Stimulated activated CD8-positive, alpha-beta memory T cell treated with anti-CD3 and anti-CD28 coated beads, Interleukin-7, amount 100 ng/mL, for 48 hours (primary cell): ENCODE measurements around the gene HNRNPAB.
A peak's percentile ranks its signal among the peaks of the same experiment; 100 is the strongest.
"Not testable (repeated sequence)": the region's sequence is repeated elsewhere in the genome, so short reads cannot be mapped to it uniquely, and the experiment has no call there.

Experiments used
- DNase-seq, 2 donors: peaks; one replicate each; pipeline ENCODE4 v3.0.0-alpha.2; 2020; ENCODE audit warnings: low read depth in 1 of 2; ENCODE audit errors: extremely low read depth in 1 of 2

HNRNPAB gene

DNA sequence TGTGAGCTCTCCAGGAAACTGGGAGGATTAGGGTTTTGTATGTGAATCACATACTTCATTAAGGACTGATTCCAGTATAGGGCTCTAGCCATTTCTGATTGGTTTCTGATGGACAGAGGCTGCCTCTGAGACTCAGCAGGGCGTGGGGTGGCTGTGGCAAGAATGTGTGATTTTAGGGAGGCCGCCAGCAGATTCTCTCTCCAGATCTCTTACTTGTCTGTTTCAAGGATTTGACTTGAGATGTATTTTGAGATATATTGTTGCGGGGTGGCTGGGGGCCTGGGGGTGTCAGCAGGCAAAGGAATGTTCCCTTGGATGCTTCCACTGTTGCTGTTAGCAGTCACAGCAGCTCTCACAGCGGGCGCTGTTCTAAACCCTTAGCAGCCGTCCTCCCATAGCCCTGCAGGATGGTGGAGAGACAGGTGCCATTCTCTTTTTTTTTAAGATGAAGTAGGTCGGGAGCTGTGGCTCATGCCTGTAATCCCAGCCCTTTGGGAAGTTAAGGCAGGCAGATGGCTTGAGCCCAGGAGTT, 8.0 kb upstream of the HNRNPAB start:
- no peak for DNase-seq

DNA sequence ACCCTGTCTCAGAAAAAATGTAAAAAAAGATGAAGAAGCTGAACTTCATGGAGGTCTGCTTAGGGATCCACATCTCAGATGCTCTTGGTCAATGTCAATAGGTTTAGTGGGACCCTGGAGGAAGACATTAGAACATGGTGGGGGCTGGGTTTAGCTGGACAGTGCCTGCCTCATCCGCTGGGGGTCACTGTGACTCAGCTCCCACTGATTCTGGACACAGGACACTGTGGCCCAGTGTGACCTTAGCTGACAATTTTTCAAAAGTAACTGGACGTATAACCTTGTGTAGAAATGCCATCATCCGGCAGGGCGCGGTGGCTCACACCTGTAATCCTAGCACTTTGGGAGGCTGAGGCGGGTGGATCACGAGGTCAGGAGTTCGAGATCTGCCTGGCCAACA, 7.3 kb upstream of the HNRNPAB start:
- DNase-seq = no peak

DNA sequence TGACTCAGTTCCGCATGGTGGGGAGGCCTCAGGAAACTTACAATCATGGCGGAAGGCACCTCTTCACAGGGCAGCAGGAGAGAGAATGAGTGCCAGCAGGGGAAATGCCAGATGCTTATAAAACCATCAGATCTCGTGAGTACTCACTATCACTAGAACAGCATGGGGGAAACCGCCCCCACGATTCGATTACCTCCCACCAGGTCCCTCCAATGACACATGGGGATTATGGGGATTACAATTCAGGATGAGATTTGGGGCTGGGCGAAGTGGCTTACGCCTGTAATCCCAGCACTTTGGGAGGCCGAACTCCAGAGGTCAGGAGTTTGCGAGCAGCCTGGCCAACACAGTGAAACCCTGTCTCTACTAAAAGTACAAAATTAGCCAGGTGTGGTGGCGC, 6.2 kb upstream of the HNRNPAB start:
- not testable (repeated sequence) for DNase-seq

DNA sequence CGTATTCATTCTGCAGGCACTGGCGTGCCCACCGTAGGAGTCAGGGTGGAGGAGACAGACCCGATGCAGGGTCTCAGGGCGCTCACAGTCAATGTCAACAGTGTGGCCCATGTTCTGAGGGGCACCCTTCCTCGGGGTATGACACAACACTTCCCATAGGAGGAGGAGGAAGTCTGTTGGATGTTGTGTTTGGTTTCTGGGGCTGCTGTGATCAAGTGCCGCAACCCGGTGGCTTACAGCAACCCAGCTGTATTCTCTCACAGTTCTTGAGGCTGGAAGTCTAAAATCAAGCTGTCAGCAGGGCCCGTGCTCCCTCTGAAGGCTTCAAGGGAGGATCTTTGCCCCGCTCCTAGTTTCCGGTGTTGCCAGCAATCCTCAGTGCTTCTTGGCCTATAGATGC, 5.6 kb upstream of the HNRNPAB start:
- no peak for DNase-seq

DNA sequence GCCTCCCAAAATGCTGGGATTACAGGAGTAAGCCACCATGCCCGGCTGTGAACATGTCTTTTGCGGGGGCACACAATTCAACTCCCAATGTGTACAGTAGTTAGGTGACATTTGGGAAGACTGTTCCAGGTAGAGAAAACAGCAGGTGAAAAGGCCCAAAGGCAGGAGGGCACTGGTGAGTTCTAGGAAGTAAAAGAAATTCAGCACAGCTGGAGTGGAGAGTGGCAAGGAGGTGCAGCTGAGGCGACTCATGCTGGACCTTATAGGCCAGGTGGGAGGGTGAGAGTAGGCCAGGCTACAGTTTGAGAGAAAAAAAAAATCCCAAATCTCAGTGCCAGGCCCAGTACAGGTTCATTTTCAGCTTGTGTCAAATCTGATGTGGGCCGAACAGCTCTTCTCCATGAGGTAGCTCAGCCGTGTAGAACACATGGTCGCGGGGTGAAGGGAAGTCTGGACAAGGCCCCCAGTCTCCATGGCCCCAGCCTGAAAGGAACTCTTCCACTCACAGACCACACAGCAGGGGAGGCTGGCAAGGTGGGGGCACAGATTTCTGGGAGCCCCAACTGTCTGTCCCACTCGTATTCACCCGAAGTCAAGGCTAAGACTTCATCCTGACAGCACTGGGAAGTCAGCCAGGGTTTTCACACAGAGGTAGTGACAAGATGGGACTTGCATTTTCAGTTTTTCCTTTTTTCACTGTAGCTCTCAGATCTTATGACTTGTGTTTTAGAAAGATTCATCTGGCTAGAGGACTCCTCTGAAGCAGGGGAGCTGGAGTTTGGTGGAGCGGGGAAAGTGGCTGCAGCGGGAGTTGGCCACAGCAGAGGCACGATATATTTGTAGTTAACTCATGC, 4.5 kb upstream of the HNRNPAB start:
- DNase-seq = no peak

DNA sequence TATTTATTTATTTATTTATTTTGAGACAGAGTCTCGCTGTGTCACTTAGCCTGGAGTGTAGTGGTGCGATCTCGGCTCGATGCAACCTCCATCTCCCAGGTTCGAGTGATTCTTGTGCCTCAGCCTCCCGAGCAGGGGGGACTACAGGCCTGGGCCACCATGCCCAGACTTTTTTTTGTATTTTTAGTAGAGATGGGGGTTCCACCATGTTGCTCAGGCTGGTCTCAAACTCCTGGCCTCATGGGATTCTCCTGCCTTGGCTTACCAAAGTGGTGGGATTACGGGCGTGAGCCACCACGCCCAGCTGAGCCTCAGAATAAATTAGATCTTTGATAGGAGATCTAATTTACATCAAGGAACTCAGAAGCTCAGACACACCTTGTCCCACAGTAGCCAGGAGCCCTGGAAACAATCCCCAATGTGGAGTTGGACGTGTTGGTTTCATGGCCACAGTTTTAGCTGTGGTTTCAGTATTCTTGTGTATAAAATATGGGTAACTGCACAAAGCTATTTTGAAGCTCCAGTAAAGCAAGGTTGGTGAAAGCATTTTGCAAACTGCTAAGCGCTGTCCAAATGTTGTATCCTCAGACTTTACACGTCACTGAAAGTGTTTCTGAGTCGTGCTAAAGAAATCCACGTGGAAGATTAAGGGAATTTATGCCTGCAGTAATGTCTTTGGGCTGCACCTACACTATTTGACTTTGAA, 3.0 kb upstream of the HNRNPAB start:
- DNase-seq = no peak

DNA sequence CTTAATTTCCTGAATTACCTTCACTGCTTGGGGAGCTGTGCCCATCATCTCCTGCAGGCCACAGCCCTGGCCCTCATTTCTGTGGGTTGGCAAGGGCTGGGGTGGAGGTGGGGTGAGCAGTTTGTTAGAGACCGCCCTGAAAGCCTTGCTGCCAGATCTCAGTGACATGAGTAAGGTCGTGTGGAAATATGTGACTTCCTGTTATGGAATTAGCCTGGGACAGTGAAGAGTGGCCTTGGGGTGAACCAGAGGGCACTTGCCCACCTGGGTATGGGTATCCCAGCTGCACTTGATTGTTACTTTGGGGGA, 2.5 kb upstream of the HNRNPAB start:
- no peak for DNase-seq

DNA sequence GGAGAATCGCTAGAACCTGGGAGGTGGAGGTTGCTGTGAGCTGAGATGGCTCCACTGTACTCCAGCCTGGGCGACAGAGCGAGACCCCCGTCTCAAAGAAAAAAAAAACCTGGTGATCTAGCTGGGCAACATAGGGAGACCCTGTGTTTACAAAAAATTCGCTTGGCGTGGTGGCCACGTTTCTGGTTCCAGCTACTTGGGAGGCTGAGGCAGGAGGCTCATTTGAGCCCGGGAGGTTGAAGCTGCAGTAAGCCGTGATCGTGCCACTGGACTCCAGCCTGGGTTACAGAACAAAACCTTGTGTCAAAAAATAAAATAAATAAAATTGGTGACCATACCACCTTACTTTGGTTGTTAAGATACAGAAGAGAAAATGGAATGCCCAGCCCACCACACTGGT, 1.8 kb upstream of the HNRNPAB start:
- no peak for DNase-seq

DNA sequence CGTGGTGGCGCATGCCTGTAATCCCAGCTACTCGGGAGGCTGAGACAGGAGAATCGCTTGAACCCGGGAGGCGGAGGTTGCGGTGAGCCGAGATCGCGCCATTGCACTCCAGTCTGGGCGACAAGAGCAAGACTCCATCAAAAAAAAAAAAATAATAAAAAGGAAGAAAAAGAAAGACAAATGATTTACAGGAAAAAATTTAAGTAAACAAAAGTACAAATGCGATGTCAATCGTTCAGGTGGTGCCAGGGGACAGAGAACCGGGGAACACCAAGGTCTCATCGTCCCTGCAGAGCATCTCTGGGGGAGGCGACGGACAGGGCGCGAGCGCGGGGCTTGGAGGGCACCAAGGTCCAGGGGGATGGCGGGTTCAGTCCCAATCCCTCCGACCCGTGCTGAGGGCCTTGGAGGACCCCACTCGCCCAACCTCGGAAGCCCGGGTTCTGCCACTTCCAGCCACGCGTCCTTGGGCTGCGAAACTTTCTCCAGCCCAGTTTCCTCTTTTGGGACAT, 607 bp upstream of the HNRNPAB start:
- DNase-seq = no peak

DNA sequence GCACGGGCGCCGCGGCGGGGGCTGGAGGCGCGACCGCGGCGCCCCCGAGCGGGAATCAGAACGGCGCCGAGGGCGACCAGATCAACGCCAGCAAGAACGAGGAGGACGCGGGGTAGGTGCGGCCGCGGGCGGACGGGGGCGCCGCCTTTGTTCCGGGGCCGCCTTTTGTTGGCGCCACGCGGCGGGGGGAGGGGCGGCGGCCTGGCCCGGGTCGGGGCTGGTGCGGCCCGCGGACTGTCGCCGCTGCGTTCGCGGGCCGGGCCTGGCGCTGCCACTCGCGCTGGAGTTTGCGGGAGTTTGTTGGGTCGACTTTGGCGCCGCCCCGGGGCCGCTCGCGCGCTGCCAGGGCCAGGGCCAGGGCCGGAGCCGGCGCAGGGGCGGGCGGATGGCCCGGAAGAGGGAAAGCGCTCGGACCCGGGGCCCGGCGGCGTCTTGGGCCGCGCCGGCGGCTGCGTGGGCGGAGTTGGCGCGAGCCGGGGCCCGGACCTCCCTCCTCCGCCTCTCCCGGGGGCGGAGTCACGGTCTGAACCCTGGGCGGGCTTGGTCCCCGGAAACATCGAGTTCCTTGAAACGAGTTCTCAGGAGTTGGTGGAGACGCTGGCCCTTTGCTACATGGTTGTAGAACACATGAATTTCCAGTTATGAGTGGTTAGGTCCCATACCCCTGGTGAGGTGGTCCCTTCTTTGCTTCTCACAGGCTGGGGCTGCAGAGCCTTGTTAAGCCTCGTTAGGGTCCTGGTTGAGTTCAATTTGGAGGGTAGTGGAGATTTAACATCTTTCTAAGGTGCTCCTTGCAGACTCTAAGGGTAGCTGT, 809 bp downstream of the HNRNPAB start:
- DNase-seq = peak; percentile 64 to 70

DNA sequence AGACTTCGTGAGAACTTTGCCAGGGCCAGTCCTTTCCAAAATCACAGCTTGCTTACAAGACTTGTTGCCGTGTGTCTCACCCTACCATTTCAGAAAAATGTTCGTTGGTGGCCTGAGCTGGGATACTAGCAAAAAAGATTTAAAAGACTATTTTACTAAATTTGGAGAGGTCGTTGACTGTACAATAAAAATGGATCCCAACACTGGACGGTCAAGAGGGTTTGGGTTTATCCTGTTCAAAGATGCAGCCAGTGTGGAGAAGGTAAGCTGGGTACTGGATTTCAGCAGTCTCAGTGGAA, 1.4 kb downstream of the HNRNPAB start:
- no peak for DNase-seq

DNA sequence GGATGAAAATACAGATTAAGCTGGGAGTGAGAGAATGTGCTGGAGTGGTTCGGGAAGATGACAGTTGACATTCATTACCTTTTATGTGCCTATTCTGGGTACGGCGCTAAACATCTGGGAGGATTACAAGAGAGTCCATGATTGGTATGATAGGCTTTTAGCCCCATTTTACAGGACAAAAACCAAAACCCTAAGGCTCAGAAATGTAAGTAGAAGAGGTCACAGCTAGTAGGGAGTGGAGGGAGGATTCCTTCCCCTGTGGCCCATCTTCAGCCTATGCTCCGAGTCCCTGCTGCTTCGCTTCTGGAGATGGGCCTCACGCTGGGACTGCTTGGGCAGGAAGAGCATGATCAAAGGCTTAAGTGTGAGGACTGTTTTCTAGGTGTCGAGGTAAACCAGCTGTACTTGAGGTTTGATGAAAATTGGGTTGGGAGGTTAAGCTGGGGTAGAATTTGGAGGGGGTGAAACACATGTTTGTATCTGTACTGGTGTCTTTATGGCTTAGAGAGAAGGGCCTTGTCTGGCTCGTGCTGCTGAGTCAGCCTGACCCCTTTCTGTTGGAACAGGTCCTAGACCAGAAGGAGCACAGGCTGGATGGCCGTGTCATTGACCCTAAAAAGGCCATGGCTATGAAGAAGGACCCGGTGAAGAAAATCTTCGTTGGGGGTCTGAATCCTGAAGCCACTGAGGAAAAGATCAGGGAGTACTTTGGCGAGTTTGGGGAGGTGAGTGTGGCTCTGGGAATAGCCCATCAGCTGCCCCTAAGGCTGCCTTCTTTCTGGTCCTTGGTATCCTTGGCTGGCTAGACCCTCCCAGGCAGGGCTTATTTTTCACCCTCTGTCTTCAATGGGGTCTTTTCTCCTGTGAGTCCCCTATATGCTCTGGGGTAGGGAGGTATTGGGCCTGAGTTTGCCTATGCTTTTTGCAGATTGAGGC, 2.1 kb downstream of the HNRNPAB start:
- no peak for DNase-seq

DNA sequence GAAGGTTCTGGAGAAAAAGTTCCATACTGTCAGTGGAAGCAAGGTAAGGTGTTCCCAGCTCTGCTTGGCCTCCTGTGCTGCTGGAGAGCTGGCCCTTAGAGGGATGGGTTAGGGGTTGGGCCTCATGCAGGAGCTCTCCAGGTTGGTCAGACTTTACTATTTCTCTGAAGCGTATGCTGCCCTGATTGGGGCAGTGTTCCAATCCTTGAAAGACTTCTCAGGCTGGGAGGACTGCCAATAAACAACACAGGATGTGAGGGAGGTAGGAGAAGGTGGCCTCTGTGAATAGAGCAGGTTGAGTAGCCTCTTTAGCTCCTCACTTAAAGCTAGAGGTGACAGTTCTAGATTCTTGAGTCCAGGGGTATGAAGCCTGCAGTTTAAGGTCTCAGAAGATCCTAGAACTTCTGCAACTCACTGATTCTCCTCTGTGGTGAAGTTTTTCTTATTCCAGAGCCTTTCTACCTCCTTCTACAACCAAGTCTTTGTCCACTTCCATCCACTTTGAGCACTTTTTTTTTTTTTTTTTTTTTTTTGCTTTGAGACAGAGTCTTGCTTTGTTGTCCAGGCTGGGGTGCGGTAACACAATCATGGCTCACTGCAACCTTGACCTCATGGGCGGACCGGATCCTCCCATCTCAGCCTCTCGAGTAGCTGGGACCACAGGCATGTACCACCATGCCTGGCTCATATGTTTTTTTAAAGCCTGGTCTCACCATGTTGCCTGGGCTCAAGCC, 3.0 kb downstream of the HNRNPAB start:
- no peak for DNase-seq

DNA sequence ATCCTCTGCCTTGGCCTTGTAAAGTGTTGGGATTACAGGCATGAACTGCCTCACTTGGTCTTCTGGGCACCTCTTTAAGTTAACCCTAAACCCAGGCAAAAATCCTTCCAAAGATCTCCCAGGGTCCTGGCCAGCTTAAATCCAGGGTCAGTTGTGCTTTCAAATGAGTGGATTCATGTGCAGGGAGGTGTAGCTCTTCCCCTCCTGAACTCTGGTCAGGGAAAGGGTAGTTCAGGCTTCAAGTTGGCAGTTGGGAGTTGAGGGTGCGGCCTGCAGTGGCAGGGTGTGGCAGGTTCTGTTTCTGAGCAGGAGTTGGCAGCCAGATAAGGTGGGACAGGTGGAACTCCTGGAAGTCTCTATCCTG, 3.6 kb downstream of the HNRNPAB start:
- DNase-seq = no peak

DNA sequence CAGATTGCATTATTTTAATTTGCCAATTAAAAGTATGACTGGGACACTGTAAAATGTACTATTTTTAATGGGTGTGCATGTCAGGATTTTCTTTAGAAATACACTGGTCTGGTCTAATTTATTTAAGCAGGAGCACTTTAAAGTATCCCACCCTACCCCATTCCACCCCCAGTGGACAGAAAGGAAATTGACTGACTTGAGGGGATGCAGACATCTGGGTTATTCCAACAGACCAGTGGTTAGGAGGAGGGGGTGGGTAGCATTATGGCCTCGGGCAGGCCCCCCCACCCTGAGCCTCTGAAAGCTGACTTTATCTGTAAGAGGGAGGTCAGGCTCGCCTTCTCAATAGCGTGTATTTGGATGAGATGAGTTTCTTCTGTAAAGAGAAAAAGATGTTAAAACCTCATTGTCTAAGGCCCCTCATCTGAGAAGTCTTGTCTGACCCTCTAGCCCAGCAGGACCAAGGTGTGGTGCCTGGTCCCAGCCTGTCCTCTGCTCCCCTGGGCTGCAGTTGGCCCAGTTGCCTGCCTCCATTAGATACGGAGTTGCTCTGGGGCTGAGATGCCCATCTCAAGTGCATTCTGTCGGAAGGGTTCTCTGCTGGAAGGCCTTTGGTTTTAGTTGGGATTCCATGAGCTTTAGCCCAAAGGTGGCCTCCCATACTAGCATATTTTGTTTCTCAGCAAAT, 4.4 kb downstream of the HNRNPAB start:
- DNase-seq = no peak

DNA sequence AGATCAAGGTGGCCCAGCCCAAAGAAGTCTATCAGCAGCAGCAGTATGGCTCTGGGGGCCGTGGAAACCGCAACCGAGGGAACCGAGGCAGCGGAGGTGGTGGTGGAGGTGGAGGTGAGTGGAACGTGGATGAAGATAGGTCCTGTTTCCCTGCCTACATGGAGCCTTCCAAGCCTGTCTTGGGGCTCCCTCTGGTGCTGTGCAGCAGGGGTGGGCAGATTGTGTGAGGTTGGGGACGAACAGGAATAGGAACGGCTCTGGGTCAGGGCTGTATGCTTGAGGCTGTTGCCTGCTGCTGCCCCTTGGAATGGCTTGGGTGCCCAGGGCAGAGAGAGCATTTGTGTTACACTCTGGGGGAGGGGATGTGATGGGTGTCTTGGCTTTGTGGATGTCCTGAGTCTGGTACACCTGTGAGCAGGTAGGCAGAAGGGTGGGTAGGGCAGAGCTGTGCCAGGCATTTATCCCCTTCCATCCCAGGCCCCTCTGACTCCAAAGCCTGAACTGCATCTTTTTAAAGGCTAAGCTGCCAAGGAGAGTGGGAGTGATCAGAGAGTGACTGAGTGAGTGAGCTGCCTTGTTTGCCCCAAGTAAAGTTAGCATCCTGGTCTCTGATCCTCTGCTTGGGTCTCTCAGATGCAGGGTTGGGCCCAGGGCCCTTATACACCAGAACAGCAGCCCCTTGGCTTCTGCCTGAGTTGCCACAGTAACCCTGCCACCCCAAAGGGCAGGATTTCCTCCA, 5.2 kb downstream of the HNRNPAB start:
- no peak for DNase-seq

DNA sequence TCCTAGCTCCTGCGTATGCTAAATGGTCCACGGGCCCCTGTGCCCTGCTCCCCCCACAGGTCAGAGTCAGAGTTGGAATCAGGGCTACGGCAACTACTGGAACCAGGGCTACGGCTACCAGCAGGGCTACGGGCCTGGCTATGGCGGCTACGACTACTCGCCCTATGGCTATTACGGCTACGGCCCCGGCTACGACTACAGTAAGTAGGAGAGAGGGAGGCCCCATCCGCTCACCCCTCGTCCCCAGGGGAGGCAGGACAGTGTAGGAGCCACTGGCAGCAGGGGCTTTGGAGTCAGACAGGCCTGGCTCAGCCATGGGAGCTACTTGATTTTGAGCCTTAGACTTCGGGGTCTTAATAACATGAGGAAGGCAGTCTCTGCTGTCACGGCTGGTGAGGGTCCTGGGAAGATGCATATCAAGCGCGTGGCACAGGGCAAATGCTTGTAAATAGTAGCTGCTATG, 5.8 kb downstream of the HNRNPAB start:
- no peak for DNase-seq

DNA sequence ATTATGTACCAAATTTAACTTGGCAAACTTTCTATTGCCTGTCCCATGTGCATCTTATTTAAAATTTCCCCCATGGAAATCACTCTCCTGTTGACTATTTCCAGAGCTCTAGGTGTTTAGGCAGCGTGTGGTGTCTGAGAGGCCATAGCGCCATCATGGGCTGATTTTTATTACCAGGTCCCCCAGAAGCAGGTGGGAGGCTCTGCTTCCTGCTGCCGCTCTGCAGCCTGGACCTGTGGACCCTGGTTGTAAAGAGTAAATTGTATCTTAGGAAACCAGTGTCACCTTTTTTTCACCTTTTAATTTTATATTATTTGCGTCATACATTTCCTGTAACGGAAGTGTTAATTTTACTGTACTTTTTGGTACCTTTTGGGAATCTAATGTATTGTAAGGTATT, 6.4 kb downstream of the HNRNPAB start:
- no peak for DNase-seq
